CD4-positive, CD25-positive, alpha-beta regulatory T cell (primary cell): ENCODE results near the gene PLA2G4E. TPM values are rescaled to one million over a fixed set of nuclear protein-coding genes. Genes with fewer than 3 reads are reported as not detected.
A peak's percentile ranks its signal among the peaks of the same experiment; 100 is the strongest.

Experiments used
- ATAC-seq, 2 donors: fragments of 150-1000 bp; cut with Tn5 transposase; one replicate each; pipeline ENCODE4 v1.10.0; 2021; ENCODE audit warnings: low read depth in 2 of 2, moderate number of reproducible peaks in 2 of 2, moderate library complexity in 1 of 2
- DNase-seq, 3 donors: peaks; one replicate each; pipeline versions ENCODE4 v3.0.0 to v3.0.0-alpha.2; 2012 to 2022; ENCODE audit warnings: mixed read lengths in 1 of 3
- H3K27ac ChIP-seq: one replicate; pipeline ENCODE4 v1.7.0; 2013; ENCODE audit warnings: mild to moderate bottlenecking, low read length; ENCODE audit not compliant: insufficient read depth, poor library complexity, severe bottlenecking
- H3K27me3 ChIP-seq: one replicate; pipeline ENCODE4 v1.7.0; 2013; ENCODE audit warnings: low read length; ENCODE audit not compliant: control insufficient read depth, insufficient read depth
- H3K36me3 ChIP-seq: one replicate; pipeline ENCODE4 v1.7.0; 2013; ENCODE audit warnings: mild to moderate bottlenecking, low read length, moderate library complexity; ENCODE audit not compliant: control insufficient read depth, insufficient read depth
- H3K4me1 ChIP-seq: 2 replicates; pipeline ENCODE4 v1.7.0; 2013; ENCODE audit warnings: mild to moderate bottlenecking, low read length; ENCODE audit not compliant: insufficient read depth, control insufficient read depth, poor library complexity, severe bottlenecking
- H3K4me3 ChIP-seq: one replicate; pipeline ENCODE4 v1.7.0; 2013; ENCODE audit warnings: low read depth, mild to moderate bottlenecking, low read length, moderate library complexity
- H3K9me3 ChIP-seq, 2 experiments: 1 replicate in 1 of 2; 2 replicates in 1 of 2; pipeline ENCODE4 v1.7.0; 2013; ENCODE audit warnings: low read length in 2 of 2, mild to moderate bottlenecking in 1 of 2, moderate library complexity in 1 of 2; ENCODE audit not compliant: control insufficient read depth in 2 of 2
- H3K27ac Mint-ChIP-seq, 3 donors: one replicate each; pipeline ENCODE4 v1.8.0; 2020 to 2022; ENCODE audit warnings: mild to moderate bottlenecking in 3 of 3, mixed read lengths in 3 of 3, moderate library complexity in 2 of 3
- H3K27me3 Mint-ChIP-seq: one replicate; pipeline ENCODE4 v1.8.0; 2022; ENCODE audit warnings: mild to moderate bottlenecking, mixed read lengths
- H3K36me3 Mint-ChIP-seq: one replicate; pipeline ENCODE4 v1.8.0; 2020; ENCODE audit warnings: mixed read lengths
- H3K4me1 Mint-ChIP-seq, 4 donors: one replicate each; pipeline ENCODE4 v1.8.0; 2020 to 2022; ENCODE audit warnings: mixed read lengths in 4 of 4, mild to moderate bottlenecking in 1 of 4
- H3K4me3 Mint-ChIP-seq, 4 donors: one replicate each; pipeline ENCODE4 v1.8.0; 2020 to 2022; ENCODE audit warnings: mild to moderate bottlenecking in 4 of 4, mixed read lengths in 4 of 4, moderate library complexity in 3 of 4
- H3K9me3 Mint-ChIP-seq, 7 donors: one replicate each; pipeline ENCODE4 v1.8.0; 2020 to 2022; ENCODE audit warnings: mixed read lengths in 7 of 7, mild to moderate bottlenecking in 3 of 7, moderate library complexity in 2 of 7
- polyA plus RNA-seq, 4 donors: library from polyadenylated mRNA; unstranded; fragments of 300-500 nt; fragmentation: Illumina TruSeq; gene quantifications; one replicate each; pipeline ENCODE4 v1.2.3, GENCODE V29; 2021
- total RNA-seq: library from RNA; stranded (reverse); gene quantifications from one replicate; pipeline ENCODE4 v1.2.3, GENCODE V29; 2022

Gene PLA2G4E
- total and polyA plus RNA-seq, 5 donors from 2014 or later: not detected

- no peaks in the 10 kb centered on the region for H3K27me3 ChIP-seq
- peaks cover 44% of the 10 kb centered on the region for H3K4me1 ChIP-seq
- peaks cover 2% of the 10 kb centered on the region for H3K27me3 Mint-ChIP-seq
- peaks cover 31 to 54% (median 45%) of the 10 kb centered on the region in 4 donors for H3K4me1 Mint-ChIP-seq
- H3K36me3 ChIP-seq: no peaks in the 10 kb centered on the region
- ATAC-seq: no peak
- H3K27ac Mint-ChIP-seq: peak overlapping the region; percentile 58 to 93 (median 70)
- no peak for DNase-seq
- peak overlapping the region; percentile 26 for H3K4me3 ChIP-seq
- peak overlapping the region; percentile 60 for H3K27ac ChIP-seq
- H3K9me3 Mint-ChIP-seq: peaks cover 0 to 2% (median 0%) of the 10 kb centered on the region in 7 donors
- H3K4me3 Mint-ChIP-seq: peak overlapping the region; percentile 15 to 78 (median 36)
- H3K36me3 Mint-ChIP-seq: no peaks in the 10 kb centered on the region
- H3K9me3 ChIP-seq: no peaks in the 10 kb centered on the region
These were observed 53.2 kb downstream of the PLA2G4E start for GRCh38 chr15:41967506-41968206.

GRCh38 chr15:41966920-41967465 is 53.8 kb downstream of the PLA2G4E start:
- Mint-ChIP-seq H3K4me1 (peaks cover 35 to 52% (median 45%) of the 10 kb centered on the region in 4 donors), H3K36me3 (peaks cover 2% of the 10 kb centered on the region), H3K27ac (peak overlapping the region; percentile 57 to 83 (median 65)), H3K4me3 (peak overlapping the region in 1 of 4 donors; percentile 3), H3K9me3 (peaks cover 0 to 2% (median 0%) of the 10 kb centered on the region in 7 donors), H3K27me3 (no peaks in the 10 kb centered on the region)
- Histone ChIP-seq H3K36me3 (no peaks in the 10 kb centered on the region), H3K27me3 (no peaks in the 10 kb centered on the region), H3K9me3 (no peaks in the 10 kb centered on the region), H3K27ac (peak overlapping the region; percentile 60), H3K4me3 (no peak overlapping the region), H3K4me1 (peaks cover 42% of the 10 kb centered on the region)
- no peak for ATAC-seq
- DNase-seq: no peak

GRCh38 chr15:41966414-41966812 is 54.4 kb downstream of the PLA2G4E start:
- H3K4me3 Mint-ChIP-seq: no peak overlapping the region

GRCh38 chr15:41965441-41966413 is 55.1 kb downstream of the PLA2G4E start:
- Mint-ChIP-seq H3K27me3 (no peaks in the 10 kb centered on the region), H3K27ac (peak overlapping the region in 2 of 3 donors; percentile 71 to 77), H3K36me3 (peaks cover 5% of the 10 kb centered on the region), H3K9me3 (peaks cover 0 to 2% (median 0%) of the 10 kb centered on the region in 7 donors), H3K4me3 (no peak overlapping the region), H3K4me1 (peaks cover 35 to 54% (median 46%) of the 10 kb centered on the region in 4 donors)
- peak overlapping the region; percentile 5 for H3K27ac ChIP-seq
- no peak overlapping the region for H3K4me3 ChIP-seq
- no peaks in the 10 kb centered on the region for H3K27me3 ChIP-seq
- H3K4me1 ChIP-seq: peaks cover 33% of the 10 kb centered on the region
- ATAC-seq: no peak
- no peaks in the 10 kb centered on the region for H3K36me3 ChIP-seq
- H3K9me3 ChIP-seq: no peaks in the 10 kb centered on the region
- no peak for DNase-seq

More at GRCh38 chr15:41966414-41966812, 54.4 kb downstream of the PLA2G4E start:
- Histone ChIP-seq H3K4me1 (peaks cover 40% of the 10 kb centered on the region), H3K27ac (no peak overlapping the region), H3K4me3 (no peak overlapping the region), H3K27me3 (no peaks in the 10 kb centered on the region), H3K9me3 (no peaks in the 10 kb centered on the region), H3K36me3 (no peaks in the 10 kb centered on the region)
- H3K36me3 Mint-ChIP-seq: peaks cover 5% of the 10 kb centered on the region
- peaks cover 40 to 56% (median 49%) of the 10 kb centered on the region in 4 donors for H3K4me1 Mint-ChIP-seq
- H3K27ac Mint-ChIP-seq: peak overlapping the region in 2 of 3 donors; percentile 71 to 83
- H3K9me3 Mint-ChIP-seq: peaks cover 0 to 2% (median 0%) of the 10 kb centered on the region in 7 donors
- no peaks in the 10 kb centered on the region for H3K27me3 Mint-ChIP-seq
- ATAC-seq (no peak), DNase-seq (no peak)

- Mint-ChIP-seq H3K4me1 (peaks cover 9 to 39% (median 29%) of the 10 kb centered on the region in 4 donors), H3K4me3 (no peak overlapping the region), H3K27me3 (no peaks in the 10 kb centered on the region), H3K36me3 (peaks cover 12% of the 10 kb centered on the region), H3K27ac (peak overlapping the region in 1 of 3 donors; percentile 89), H3K9me3 (peaks cover 0 to 2% (median 0%) of the 10 kb centered on the region in 7 donors)
- Histone ChIP-seq H3K36me3 (peaks cover 5% of the 10 kb centered on the region), H3K4me1 (peaks cover 10% of the 10 kb centered on the region), H3K9me3 (no peaks in the 10 kb centered on the region), H3K4me3 (no peak overlapping the region), H3K27ac (no peak overlapping the region), H3K27me3 (no peaks in the 10 kb centered on the region)
- DNase-seq (no peak), ATAC-seq (no peak)
These were observed 59.1 kb downstream of the PLA2G4E start for GRCh38 chr15:41961595-41962202.

GRCh38 chr15:41961001-41961518 is 59.8 kb downstream of the PLA2G4E start:
- Mint-ChIP-seq H3K9me3 (peaks cover 0 to 2% (median 0%) of the 10 kb centered on the region in 7 donors), H3K27me3 (no peaks in the 10 kb centered on the region), H3K36me3 (peaks cover 12% of the 10 kb centered on the region), H3K4me3 (no peak overlapping the region), H3K4me1 (peaks cover 9 to 35% (median 28%) of the 10 kb centered on the region in 4 donors), H3K27ac (no peak overlapping the region)
- ATAC-seq (no peak), DNase-seq (no peak)
- H3K36me3 ChIP-seq: peaks cover 5% of the 10 kb centered on the region
- no peaks in the 10 kb centered on the region for H3K27me3 ChIP-seq
- peaks cover 10% of the 10 kb centered on the region for H3K4me1 ChIP-seq
- no peak overlapping the region for H3K4me3 ChIP-seq
- H3K9me3 ChIP-seq: no peaks in the 10 kb centered on the region
- H3K27ac ChIP-seq: no peak overlapping the region

- no peak overlapping the region for H3K27ac ChIP-seq
- H3K9me3 ChIP-seq: no peaks in the 10 kb centered on the region
- peaks cover 12% of the 10 kb centered on the region for H3K36me3 Mint-ChIP-seq
- ATAC-seq (no peak), DNase-seq (no peak)
- peak overlapping the region; percentile 43 to 83 (median 52) for H3K27ac Mint-ChIP-seq
- H3K4me1 ChIP-seq: peaks cover 10% of the 10 kb centered on the region
- peaks cover 14% of the 10 kb centered on the region for H3K36me3 ChIP-seq
- no peaks in the 10 kb centered on the region for H3K27me3 ChIP-seq
- no peak overlapping the region for H3K4me3 Mint-ChIP-seq
- H3K9me3 Mint-ChIP-seq: no peaks in the 10 kb centered on the region
- no peak overlapping the region for H3K4me3 ChIP-seq
- peaks cover 9 to 36% (median 27%) of the 10 kb centered on the region in 4 donors for H3K4me1 Mint-ChIP-seq
- H3K27me3 Mint-ChIP-seq: no peaks in the 10 kb centered on the region
These were observed 62.8 kb downstream of the PLA2G4E start for GRCh38 chr15:41958002-41958420.
